ENCODE results near the gene NTRK2.
A peak's percentile ranks its signal among the peaks of the same experiment; 100 is the strongest.

NTRK2 gene

DNA sequence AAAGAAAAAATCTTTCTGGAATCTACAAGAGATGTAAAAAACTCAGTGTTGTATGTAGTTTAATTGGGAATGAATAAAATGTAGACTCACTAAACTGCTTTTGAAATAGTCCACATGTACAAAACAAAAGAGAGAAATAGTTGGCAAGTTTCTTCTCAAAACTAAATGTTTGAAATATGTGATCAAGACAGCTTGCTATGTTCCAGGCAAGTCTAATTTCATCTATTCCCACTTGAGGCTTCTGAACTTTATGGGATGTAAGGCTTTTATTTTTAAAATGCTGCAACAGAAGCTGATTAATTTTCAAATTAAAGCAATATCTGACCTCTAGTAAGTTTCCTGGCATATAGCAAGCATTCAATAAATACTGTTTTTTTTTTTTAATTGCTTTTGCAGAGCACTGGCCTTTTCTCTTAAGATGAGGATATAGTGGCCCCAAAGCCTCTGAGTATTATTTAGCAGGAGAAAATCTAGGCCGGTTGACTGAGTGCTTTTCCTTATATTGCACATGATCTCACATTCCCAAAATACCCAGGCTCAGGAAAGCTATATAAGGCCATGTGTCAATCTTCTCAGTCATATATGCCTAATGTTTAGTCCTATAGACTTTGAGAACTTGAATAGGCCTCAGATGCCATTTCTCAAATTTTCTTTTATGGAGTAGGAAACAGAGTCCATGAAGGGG is 183.2 kb downstream of the NTRK2 start:
- no peaks in the 10 kb centered on the region for H3K9me3 ChIP-seq (ENCODE audit: control insufficient read depth, insufficient read depth, low read depth, low read length)
- H3K4me3 ChIP-seq (ENCODE audit: low read depth, low read length) = no peak overlapping the region
- POLR2A ChIA-PET = interaction anchor here (0.7 kb wide), 1 partner anchor 97 kb away, joined by 3 read pairs; no protein-coding TSS in a partner anchor
- H3K27ac ChIP-seq (ENCODE audit: extremely low read depth, low read depth, low read length) = peak overlapping the region; percentile 82
- no peaks in the 10 kb centered on the region for H3K36me3 ChIP-seq (ENCODE audit: control insufficient read depth in 2 of 2, insufficient read depth in 1 of 2, low read length in 2 of 2)
- 0 out of 2 replicates have a peak, but pooled peaks cover 3% of the 10 kb centered on the region for H3K4me1 ChIP-seq (ENCODE audit: control insufficient read depth, insufficient read depth, low read length)
- TF ChIP-seq, protein P1, sequence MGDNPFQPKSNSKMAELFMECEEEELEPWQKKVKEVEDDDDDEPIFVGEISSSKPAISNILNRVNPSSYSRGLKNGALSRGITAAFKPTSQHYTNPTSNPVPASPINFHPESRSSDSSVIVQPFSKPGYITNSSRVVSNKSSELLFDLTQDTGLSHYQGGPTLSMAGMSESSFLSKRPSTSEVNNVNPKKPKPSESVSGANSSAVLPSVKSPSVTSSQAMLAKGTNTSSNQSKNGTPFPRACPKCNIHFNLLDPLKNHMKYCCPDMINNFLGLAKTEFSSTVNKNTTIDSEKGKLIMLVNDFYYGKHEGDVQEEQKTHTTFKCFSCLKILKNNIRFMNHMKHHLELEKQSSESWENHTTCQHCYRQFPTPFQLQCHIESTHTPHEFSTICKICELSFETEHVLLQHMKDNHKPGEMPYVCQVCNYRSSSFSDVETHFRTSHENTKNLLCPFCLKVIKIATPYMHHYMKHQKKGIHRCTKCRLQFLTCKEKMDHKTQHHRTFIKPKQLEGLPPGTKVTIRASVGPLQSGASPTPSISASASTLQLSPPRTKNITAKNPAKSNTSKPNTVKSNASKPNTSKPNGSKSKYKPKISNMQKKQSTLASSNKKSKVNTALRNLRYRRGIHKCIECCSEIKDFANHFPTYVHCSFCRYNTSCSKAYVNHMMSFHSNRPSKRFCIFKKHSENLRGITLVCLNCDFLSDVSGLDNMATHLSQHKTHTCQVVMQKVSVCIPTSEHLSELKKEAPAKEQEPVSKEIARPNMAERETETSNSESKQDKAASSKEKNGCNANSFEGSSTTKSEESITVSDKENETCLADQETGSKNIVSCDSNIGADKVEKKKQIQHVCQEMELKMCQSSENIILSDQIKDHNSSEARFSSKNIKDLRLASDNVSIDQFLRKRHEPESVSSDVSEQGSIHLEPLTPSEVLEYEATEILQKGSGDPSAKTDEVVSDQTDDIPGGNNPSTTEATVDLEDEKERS (tag by site-specific recombination; IDR thresholded peaks at IDR 0.05) = no peak
- TF ChIP-seq ZNF791 (tag by site-specific recombination; IDR thresholded peaks at IDR 0.05) (no peak), ZNF426 (tag by site-specific recombination; IDR thresholded peaks at IDR 0.05) (no peak), ZNF433 (tag by site-specific recombination; IDR thresholded peaks at IDR 0.05; ENCODE audit: low read depth) (no peak), ZNF501 (tag by site-specific recombination; IDR thresholded peaks at IDR 0.05) (no peak), ZNF16 (tag by site-specific recombination; IDR thresholded peaks at IDR 0.05; ENCODE audit: low read depth) (no peak), ZNF221 (tag by site-specific recombination; IDR thresholded peaks at IDR 0.05; ENCODE audit: borderline replicate concordance) (no peak)
- CTCF ChIA-PET = interaction anchor here (0.6 to 1.9 kb wide), 8 partner anchors 22 to 836 kb away, joined by 3 to 12 read pairs (median 4); no protein-coding TSS in a partner anchor

- TF ChIP-seq, protein P2, sequence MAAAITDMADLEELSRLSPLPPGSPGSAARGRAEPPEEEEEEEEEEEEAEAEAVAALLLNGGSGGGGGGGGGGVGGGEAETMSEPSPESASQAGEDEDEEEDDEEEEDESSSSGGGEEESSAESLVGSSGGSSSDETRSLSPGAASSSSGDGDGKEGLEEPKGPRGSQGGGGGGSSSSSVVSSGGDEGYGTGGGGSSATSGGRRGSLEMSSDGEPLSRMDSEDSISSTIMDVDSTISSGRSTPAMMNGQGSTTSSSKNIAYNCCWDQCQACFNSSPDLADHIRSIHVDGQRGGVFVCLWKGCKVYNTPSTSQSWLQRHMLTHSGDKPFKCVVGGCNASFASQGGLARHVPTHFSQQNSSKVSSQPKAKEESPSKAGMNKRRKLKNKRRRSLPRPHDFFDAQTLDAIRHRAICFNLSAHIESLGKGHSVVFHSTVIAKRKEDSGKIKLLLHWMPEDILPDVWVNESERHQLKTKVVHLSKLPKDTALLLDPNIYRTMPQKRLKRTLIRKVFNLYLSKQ (tag by site-specific recombination; IDR thresholded peaks at IDR 0.05; ENCODE audit: borderline replicate concordance) = no peak
- TF ChIP-seq IKZF3 (tag by site-specific recombination; IDR thresholded peaks at IDR 0.05) (no peak), ZNF335 (tag by site-specific recombination; conservative IDR thresholded peaks at IDR 0.05) (no peak), ZNF837 (tag by site-specific recombination; IDR thresholded peaks at IDR 0.05) (no peak), ZBTB17 (tag by site-specific recombination; IDR thresholded peaks at IDR 0.05) (no peak), PRDM4 (tag by site-specific recombination; IDR thresholded peaks at IDR 0.05) (no peak), BCL11B (tag by site-specific recombination; IDR thresholded peaks at IDR 0.05; ENCODE audit: low read depth) (no peak), ZNF341 (tag by site-specific recombination; IDR thresholded peaks at IDR 0.05; ENCODE audit: low read depth) (no peak)
- TF ChIP-seq, protein P3, sequence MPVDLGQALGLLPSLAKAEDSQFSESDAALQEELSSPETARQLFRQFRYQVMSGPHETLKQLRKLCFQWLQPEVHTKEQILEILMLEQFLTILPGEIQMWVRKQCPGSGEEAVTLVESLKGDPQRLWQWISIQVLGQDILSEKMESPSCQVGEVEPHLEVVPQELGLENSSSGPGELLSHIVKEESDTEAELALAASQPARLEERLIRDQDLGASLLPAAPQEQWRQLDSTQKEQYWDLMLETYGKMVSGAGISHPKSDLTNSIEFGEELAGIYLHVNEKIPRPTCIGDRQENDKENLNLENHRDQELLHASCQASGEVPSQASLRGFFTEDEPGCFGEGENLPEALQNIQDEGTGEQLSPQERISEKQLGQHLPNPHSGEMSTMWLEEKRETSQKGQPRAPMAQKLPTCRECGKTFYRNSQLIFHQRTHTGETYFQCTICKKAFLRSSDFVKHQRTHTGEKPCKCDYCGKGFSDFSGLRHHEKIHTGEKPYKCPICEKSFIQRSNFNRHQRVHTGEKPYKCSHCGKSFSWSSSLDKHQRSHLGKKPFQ (tag by site-specific recombination; IDR thresholded peaks at IDR 0.05) = no peak
- TF ChIP-seq, protein P4, sequence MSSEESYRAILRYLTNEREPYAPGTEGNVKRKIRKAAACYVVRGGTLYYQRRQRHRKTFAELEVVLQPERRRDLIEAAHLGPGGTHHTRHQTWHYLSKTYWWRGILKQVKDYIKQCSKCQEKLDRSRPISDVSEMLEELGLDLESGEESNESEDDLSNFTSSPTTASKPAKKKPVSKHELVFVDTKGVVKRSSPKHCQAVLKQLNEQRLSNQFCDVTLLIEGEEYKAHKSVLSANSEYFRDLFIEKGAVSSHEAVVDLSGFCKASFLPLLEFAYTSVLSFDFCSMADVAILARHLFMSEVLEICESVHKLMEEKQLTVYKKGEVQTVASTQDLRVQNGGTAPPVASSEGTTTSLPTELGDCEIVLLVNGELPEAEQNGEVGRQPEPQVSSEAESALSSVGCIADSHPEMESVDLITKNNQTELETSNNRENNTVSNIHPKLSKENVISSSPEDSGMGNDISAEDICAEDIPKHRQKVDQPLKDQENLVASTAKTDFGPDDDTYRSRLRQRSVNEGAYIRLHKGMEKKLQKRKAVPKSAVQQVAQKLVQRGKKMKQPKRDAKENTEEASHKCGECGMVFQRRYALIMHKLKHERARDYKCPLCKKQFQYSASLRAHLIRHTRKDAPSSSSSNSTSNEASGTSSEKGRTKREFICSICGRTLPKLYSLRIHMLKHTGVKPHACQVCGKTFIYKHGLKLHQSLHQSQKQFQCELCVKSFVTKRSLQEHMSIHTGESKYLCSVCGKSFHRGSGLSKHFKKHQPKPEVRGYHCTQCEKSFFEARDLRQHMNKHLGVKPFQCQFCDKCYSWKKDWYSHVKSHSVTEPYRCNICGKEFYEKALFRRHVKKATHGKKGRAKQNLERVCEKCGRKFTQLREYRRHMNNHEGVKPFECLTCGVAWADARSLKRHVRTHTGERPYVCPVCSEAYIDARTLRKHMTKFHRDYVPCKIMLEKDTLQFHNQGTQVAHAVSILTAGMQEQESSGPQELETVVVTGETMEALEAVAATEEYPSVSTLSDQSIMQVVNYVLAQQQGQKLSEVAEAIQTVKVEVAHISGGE (tag by site-specific recombination; conservative IDR thresholded peaks at IDR 0.05; ENCODE audit: low read depth) = no peak
- TF ChIP-seq, protein P5, sequence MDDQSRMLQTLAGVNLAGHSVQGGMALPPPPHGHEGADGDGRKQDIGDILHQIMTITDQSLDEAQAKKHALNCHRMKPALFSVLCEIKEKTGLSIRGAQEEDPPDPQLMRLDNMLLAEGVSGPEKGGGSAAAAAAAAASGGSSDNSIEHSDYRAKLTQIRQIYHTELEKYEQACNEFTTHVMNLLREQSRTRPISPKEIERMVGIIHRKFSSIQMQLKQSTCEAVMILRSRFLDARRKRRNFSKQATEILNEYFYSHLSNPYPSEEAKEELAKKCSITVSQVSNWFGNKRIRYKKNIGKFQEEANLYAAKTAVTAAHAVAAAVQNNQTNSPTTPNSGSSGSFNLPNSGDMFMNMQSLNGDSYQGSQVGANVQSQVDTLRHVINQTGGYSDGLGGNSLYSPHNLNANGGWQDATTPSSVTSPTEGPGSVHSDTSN (CRISPR knock-in tag; IDR thresholded peaks at IDR 0.05) = no peak
- POLR2A ChIA-PET = no interaction called here
- CTCF ChIA-PET = interaction anchor here (0.6 to 0.7 kb wide), 2 partner anchors 98 to 404 kb away, joined by 3 to 4 read pairs; no protein-coding TSS in a partner anchor
Measured at GRCh38 chr9:84856181-84856632, 186.7 kb downstream of the NTRK2 start.

More at GRCh38 chr9:84856181-84856632, 186.7 kb downstream of the NTRK2 start:
- H3K9me3 ChIP-seq (ENCODE audit: control insufficient read depth, insufficient read depth, low read depth, low read length) = no peaks in the 10 kb centered on the region
- H3K36me3 ChIP-seq (ENCODE audit: control insufficient read depth in 2 of 2, insufficient read depth in 1 of 2, low read length in 2 of 2) = no peaks in the 10 kb centered on the region
- 0 out of 2 replicates have a peak, but pooled peaks cover 3% of the 10 kb centered on the region for H3K4me1 ChIP-seq (ENCODE audit: control insufficient read depth, insufficient read depth, low read length)
- H3K4me3 ChIP-seq (ENCODE audit: low read depth, low read length) = no peak overlapping the region
- no peak overlapping the region for H3K27ac ChIP-seq (ENCODE audit: extremely low read depth, low read depth, low read length)

All from HEK293 (cell line).